Measurements from ENCODE around the gene ATXN7L1. TPM values are rescaled to one million over a fixed set of nuclear protein-coding genes. Genes with fewer than 3 reads are reported as not detected.

ATXN7L1 gene
- total RNA-seq, 1 experiment from 2014 or later: 24.3 TPM

- DNase-seq: no peak
- H4K91ac ChIP-seq (ENCODE audit: insufficient read length, low read depth, low read length): no peak overlapping the region
- no peak overlapping the region for H2BK15ac ChIP-seq (ENCODE audit: low read depth, low read length)
- no peak overlapping the region for H2BK20ac ChIP-seq (ENCODE audit: low read depth, low read length, poor library complexity, severe bottlenecking)
- Mint-ChIP-seq H3K36me3 (ENCODE audit: insufficient read depth in 1 of 3, low read depth in 3 of 3) (peaks cover 24 to 49% (median 38%) of the 10 kb centered on the region in 3 experiments), H3K4me3 (no peak overlapping the region), H3K9me3 (no peaks in the 10 kb centered on the region), H3K4me1 (peaks cover 16 to 18% of the 10 kb centered on the region in 2 experiments), H3K27ac (no peak overlapping the region), H3K27me3 (ENCODE audit: low read depth) (peaks cover 3% of the 10 kb centered on the region)
- H4K5ac ChIP-seq (ENCODE audit: insufficient read length, low read depth, low read length): no peak overlapping the region
- peaks cover 4% of the 10 kb centered on the region; the same call in 1 of the 2 replicates for H3K4me1 ChIP-seq (ENCODE audit: insufficient read depth, low read length)
- H3K4me2 ChIP-seq (ENCODE audit: insufficient read depth, insufficient read length, low read length): no peak overlapping the region
- H3K27ac ChIP-seq (ENCODE audit: insufficient read length, low read depth, low read length): no peak overlapping the region
- no peaks in the 10 kb centered on the region for H3K79me1 ChIP-seq (ENCODE audit: insufficient read depth, low read depth, low read length, poor library complexity, severe bottlenecking)
- no peak overlapping the region for H4K8ac ChIP-seq (replicated peaks; ENCODE audit: insufficient read length, low read depth, low read length)
- H2AFZ ChIP-seq (ENCODE audit: low read length): no peak overlapping the region
- TF ChIP-seq CTCF (conservative IDR thresholded peaks at IDR 0.05): no peak
- H3K9me3 ChIP-seq (ENCODE audit: control insufficient read depth, low read depth, low read length): no peaks in the 10 kb centered on the region
- no peak overlapping the region for H3K56ac ChIP-seq (ENCODE audit: insufficient read length, low read depth, low read length)
- H3K18ac ChIP-seq (ENCODE audit: insufficient read length, low read depth, low read length): no peak overlapping the region
- peaks cover 3% of the 10 kb centered on the region; the same call in 1 of the 2 replicates for H3K79me2 ChIP-seq (ENCODE audit: insufficient read depth, low read length)
- no peak overlapping the region for H3K23ac ChIP-seq (ENCODE audit: insufficient read length, low read depth, low read length)
- H3T11ph ChIP-seq (ENCODE audit: low read length): no peak overlapping the region
- H3K14ac ChIP-seq (ENCODE audit: insufficient read depth, low read length): no peak overlapping the region
- H2BK12ac ChIP-seq (ENCODE audit: insufficient read length, low read depth, low read length): no peak overlapping the region
- H3K23me2 ChIP-seq (ENCODE audit: insufficient read length, low read depth, low read length, poor library complexity, severe bottlenecking): peaks cover 15% of the 10 kb centered on the region
- no peak overlapping the region for H2BK5ac ChIP-seq (ENCODE audit: insufficient read length, low read length)
- WGBS (ENCODE audit: extremely low coverage, insufficient read length, low lambda C conversion rate): no CpG with 5 or more reads among the region's 5 CpGs
- no peak overlapping the region for H2BK120ac ChIP-seq (ENCODE audit: low read depth, low read length, poor library complexity, severe bottlenecking)
- H3K9ac ChIP-seq (ENCODE audit: extremely low read depth, insufficient read length, low read length): no peak overlapping the region
- H3K27me3 ChIP-seq (ENCODE audit: insufficient read depth, low read length): no peaks in the 10 kb centered on the region
- H3K4ac ChIP-seq (ENCODE audit: low read depth, low read length): no peak overlapping the region
- H2AK5ac ChIP-seq (ENCODE audit: insufficient read length, low read length): no peak overlapping the region
- no peaks in the 10 kb centered on the region for H4K20me1 ChIP-seq (ENCODE audit: control insufficient read depth, insufficient read depth, insufficient read length)
Observed at GRCh38 chr7:105872491-105872890, 3.9 kb downstream of the ATXN7L1 start.
